ENCODE data around the gene SULT1E1.

DNA sequence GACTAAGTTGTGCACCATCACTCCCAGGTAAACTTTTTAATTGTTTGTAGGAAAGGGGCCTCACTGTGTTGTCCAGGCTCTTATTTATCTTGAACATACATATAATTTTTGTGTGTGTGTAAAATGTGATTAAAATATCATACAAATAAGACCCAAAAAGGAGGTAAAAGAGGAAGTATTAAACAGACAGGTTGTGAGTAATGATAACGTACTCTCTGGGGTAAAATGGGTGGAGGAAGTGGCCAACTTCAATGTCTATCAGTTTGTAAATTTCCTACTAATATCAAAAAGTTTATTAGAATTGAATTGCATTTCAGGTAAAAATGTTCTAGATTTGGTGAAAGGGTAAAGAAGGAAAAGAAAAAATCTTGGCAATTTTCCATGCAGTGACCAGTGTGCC lies 48.8 kb downstream of the SULT1E1 start:
- TF ChIP-seq, protein P1, sequence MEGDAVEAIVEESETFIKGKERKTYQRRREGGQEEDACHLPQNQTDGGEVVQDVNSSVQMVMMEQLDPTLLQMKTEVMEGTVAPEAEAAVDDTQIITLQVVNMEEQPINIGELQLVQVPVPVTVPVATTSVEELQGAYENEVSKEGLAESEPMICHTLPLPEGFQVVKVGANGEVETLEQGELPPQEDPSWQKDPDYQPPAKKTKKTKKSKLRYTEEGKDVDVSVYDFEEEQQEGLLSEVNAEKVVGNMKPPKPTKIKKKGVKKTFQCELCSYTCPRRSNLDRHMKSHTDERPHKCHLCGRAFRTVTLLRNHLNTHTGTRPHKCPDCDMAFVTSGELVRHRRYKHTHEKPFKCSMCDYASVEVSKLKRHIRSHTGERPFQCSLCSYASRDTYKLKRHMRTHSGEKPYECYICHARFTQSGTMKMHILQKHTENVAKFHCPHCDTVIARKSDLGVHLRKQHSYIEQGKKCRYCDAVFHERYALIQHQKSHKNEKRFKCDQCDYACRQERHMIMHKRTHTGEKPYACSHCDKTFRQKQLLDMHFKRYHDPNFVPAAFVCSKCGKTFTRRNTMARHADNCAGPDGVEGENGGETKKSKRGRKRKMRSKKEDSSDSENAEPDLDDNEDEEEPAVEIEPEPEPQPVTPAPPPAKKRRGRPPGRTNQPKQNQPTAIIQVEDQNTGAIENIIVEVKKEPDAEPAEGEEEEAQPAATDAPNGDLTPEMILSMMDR (IDR thresholded peaks at IDR 0.05) = no peak
- no peak for TF ChIP-seq POLR2A (IDR thresholded peaks at IDR 0.05)

Measured in right lobe of liver (tissue), 4 donors.